Activated CD4-positive, alpha-beta T cell treated with anti-CD3 and anti-CD28 coated beads, Interleukin-2, amount 10 ng/mL, durations not matched to agents 7 days and 5 days (primary cell): ENCODE measurements around the gene THRA. TPM values are rescaled to one million over a fixed set of nuclear protein-coding genes. Genes with fewer than 3 reads are reported as not detected.
A peak's percentile ranks its signal among the peaks of the same experiment; 100 is the strongest.

Experiments
- CTCF ChIA-PET: fragments of 350-600 bp; sonication (Branson Sonifier 250); formaldehyde crosslinking; loops from one replicate; lab custom pipeline; 2021; ENCODE audit warnings: antibody characterized with exemption; lab: Charles Lee
- POLR2A ChIA-PET: fragments of 350-600 bp; sonication (Branson Sonifier 250); formaldehyde crosslinking; loops from one replicate; lab custom pipeline; 2021; ENCODE audit warnings: antibody characterized with exemption; lab: Charles Lee
- DNase-seq: peaks from one replicate; pipeline ENCODE4 v3.0.0-alpha.2; 2020
- H3K27ac Mint-ChIP-seq: one replicate; pipeline ENCODE4 v1.8.0; 2021; ENCODE audit warnings: mild to moderate bottlenecking, moderate library complexity, mixed read lengths
- H3K27me3 Mint-ChIP-seq: one replicate; pipeline ENCODE4 v1.8.0; 2021; ENCODE audit warnings: mixed read lengths
- H3K36me3 Mint-ChIP-seq: one replicate; pipeline ENCODE4 v1.8.0; 2021; ENCODE audit warnings: low read depth, mixed read lengths
- H3K4me1 Mint-ChIP-seq: one replicate; pipeline ENCODE4 v1.8.0; 2021; ENCODE audit warnings: mixed read lengths
- H3K4me3 Mint-ChIP-seq: one replicate; pipeline ENCODE4 v1.8.0; 2021; ENCODE audit warnings: mild to moderate bottlenecking, moderate library complexity, mixed read lengths
- H3K9me3 Mint-ChIP-seq: one replicate; pipeline ENCODE4 v1.8.0; 2021; ENCODE audit warnings: mixed read lengths
- total RNA-seq, 2 experiments: library from RNA; stranded (reverse); gene quantifications; one replicate each; pipeline ENCODE4 v1.2.3, GENCODE V29; 2021

Gene THRA, protein sequence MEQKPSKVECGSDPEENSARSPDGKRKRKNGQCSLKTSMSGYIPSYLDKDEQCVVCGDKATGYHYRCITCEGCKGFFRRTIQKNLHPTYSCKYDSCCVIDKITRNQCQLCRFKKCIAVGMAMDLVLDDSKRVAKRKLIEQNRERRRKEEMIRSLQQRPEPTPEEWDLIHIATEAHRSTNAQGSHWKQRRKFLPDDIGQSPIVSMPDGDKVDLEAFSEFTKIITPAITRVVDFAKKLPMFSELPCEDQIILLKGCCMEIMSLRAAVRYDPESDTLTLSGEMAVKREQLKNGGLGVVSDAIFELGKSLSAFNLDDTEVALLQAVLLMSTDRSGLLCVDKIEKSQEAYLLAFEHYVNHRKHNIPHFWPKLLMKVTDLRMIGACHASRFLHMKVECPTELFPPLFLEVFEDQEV
- total RNA-seq, result 1 to 10 TPM; 8.6 to 9.1 TPM

DNA sequence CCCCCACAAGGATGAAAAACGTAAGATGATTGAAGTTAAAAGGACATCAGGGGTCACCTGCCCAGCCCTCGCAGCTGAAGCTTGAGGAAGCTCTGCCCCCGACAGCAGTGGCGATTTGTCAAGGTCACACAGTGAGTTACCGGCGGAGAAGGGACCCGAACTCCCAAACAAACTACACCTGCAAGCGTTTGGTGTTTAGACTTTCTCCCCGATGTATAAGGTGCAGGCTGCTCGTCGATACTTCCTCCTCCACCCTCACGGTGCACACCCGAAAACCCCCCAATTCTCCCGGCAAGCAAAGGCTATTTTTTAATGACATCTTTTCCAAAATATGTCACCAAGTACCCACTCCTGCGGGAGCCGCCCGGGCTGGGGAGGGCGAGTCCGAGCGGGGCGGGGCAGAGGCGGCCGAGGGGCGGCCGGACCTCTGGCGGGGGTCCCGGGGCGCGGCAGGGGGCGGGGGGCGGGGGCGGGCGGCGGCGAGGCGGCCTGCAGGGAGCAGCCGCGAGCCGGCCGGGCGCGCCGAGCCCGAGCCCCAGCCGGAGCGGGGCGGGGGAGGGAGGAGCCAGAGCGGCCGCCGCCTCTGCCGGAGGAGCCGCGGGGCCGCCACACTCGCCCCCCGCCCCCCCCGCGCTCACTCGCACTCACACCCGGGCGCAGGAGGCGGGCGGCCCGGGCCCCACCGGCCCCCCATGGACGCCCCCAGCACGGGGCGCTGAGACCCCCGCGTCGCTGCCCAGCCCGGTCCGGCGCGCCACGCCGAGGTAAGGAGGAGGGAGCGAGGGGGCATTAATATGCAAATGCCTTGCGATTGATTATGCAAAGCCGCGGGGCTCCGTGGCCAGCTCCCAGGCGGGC lies at the start of gene THRA:
TSS of gene THRA (plus strand) at position 637 of the 858 bp plus-strand sequence. CDS start 11,524 bp downstream, outside the sequence.
- Mint-ChIP-seq H3K9me3 (no peaks in the 10 kb centered on the region), H3K36me3 (peaks cover 4% of the 10 kb centered on the region), H3K4me3 (peak within 1 kb of the TSS; percentile 81), H3K27ac (peak within 1 kb of the TSS; percentile 41), H3K4me1 (peaks cover 41% of the 10 kb centered on the region), H3K27me3 (peaks cover 40% of the 10 kb centered on the region)
- DNase-seq, result peak; percentile 65
- ChIA-PET CTCF (interaction anchor here (0.6 to 6.2 kb wide), 12 partner anchors 9 to 237 kb away, joined by 3 to 74 read pairs (median 4); partner anchors contain the start of gene CASC3), POLR2A (interaction anchor here (0.6 kb wide), 1 partner anchor 33 kb away, joined by 4 read pairs; no protein-coding TSS in a partner anchor)

DNA sequence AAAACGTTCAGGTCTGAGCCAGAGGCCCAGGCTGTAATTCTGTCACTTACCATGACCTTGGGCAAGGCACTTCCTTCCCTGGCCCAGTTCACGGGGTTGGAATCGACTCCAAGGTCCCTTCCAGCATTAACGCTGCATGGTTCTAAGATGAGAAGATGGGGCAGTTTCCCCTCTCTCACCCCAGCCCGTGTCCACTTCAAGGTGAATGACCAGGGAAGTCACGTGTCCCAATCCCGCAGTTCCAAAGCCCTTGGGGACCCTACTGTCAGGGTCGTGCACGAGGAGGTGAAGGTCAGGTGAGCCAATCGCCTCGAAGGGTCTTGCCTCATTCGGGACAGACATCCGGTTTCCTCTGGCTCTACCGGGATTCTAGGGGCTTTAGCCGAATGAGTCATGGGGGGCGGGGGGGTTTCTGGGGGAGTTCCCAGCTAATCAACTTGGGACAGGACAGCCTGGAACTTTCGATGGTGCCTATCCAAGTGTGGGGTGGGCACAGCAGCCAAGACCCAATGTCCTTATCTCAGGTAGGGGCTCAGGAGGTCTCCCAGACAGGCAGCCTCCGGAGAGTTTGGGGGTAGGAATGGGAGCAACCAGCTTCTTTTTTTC lies 48.3 kb upstream of the THRA start:
- Mint-ChIP-seq H3K27ac (no peak overlapping the region), H3K9me3 (no peaks in the 10 kb centered on the region), H3K36me3 (peaks cover 2% of the 10 kb centered on the region), H3K4me1 (peaks cover 20% of the 10 kb centered on the region), H3K4me3 (no peak overlapping the region), H3K27me3 (peaks cover 4% of the 10 kb centered on the region)
- ChIA-PET POLR2A (no interaction called here), CTCF (interaction anchor here (0.6 to 1.8 kb wide), 6 partner anchors 13 to 125 kb away, joined by 3 to 6 read pairs (median 4); no protein-coding TSS in a partner anchor)
- no peak for DNase-seq

DNA sequence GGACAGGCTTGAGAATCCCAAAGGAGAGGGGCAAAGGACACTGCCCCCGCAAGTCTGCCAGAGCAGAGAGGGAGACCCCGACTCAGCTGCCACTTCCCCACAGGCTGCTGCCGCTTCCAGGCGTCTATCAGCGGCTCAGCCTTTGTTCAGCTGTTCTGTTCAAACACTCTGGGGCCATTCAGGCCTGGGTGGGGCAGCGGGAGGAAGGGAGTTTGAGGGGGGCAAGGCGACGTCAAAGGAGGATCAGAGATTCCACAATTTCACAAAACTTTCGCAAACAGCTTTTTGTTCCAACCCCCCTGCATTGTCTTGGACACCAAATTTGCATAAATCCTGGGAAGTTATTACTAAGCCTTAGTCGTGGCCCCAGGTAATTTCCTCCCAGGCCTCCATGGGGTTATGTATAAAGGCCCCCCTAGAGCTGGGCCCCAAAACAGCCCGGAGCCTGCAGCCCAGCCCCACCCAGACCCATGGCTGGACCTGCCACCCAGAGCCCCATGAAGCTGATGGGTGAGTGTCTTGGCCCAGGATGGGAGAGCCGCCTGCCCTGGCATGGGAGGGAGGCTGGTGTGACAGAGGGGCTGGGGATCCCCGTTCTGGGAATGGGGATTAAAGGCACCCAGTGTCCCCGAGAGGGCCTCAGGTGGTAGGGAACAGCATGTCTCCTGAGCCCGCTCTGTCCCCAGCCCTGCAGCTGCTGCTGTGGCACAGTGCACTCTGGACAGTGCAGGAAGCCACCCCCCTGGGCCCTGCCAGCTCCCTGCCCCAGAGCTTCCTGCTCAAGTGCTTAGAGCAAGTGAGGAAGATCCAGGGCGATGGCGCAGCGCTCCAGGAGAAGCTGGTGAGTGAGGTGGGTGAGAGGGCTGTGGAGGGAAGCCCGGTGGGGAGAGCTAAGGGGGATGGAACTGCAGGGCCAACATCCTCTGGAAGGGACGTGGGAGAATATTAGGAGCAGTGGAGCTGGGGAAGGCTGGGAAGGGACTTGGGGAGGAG lies 47.5 kb upstream of the THRA start, which contains the start of gene CSF3:
TSS of gene CSF3 (plus strand) at position 436 of the 993 bp plus-strand sequence. CDS start at position 471, 35 bp downstream.
- no peaks in the 10 kb centered on the region for H3K9me3 Mint-ChIP-seq
- DNase-seq, result no peak
- H3K4me3 Mint-ChIP-seq, result no peak within 1 kb of the TSS
- ChIA-PET CTCF (interaction anchor here (0.5 to 2.8 kb wide), 5 partner anchors 11 to 98 kb away, joined by 3 to 13 read pairs (median 4); no protein-coding TSS in a partner anchor), POLR2A (no interaction called here)
- H3K27ac Mint-ChIP-seq, result no peak within 1 kb of the TSS
- H3K27me3 Mint-ChIP-seq, result peaks cover 4% of the 10 kb centered on the region
- peaks cover 5% of the 10 kb centered on the region for H3K36me3 Mint-ChIP-seq
- peaks cover 15% of the 10 kb centered on the region for H3K4me1 Mint-ChIP-seq

GRCh38 chr17:40015998-40016985 lies 46.5 kb upstream of the THRA start:
- H3K36me3 Mint-ChIP-seq, result peaks cover 6% of the 10 kb centered on the region
- H3K9me3 Mint-ChIP-seq, result no peaks in the 10 kb centered on the region
- POLR2A ChIA-PET, result no interaction called here
- H3K27ac Mint-ChIP-seq, result no peak overlapping the region
- no peak overlapping the region for H3K4me3 Mint-ChIP-seq
- DNase-seq, result no peak
- peaks cover 4% of the 10 kb centered on the region for H3K27me3 Mint-ChIP-seq
- CTCF ChIA-PET, result interaction anchor here (2.8 kb wide), 1 partner anchor 10 kb away, joined by 13 read pairs; no protein-coding TSS in a partner anchor
- H3K4me1 Mint-ChIP-seq, result peaks cover 13% of the 10 kb centered on the region

- Mint-ChIP-seq H3K27me3 (no peaks in the 10 kb centered on the region), H3K4me1 (peaks cover 10% of the 10 kb centered on the region), H3K4me3 (no peak overlapping the region), H3K27ac (no peak overlapping the region), H3K36me3 (peaks cover 10% of the 10 kb centered on the region), H3K9me3 (no peaks in the 10 kb centered on the region)
- POLR2A ChIA-PET, result interaction anchor here (0.5 kb wide), 1 partner anchor 187 kb away, joined by 4 read pairs; no protein-coding TSS in a partner anchor
- no peak for DNase-seq
- CTCF ChIA-PET, result interaction anchor here (1.1 to 2.8 kb wide), 2 partner anchors 9 to 94 kb away, joined by 3 to 13 read pairs; no protein-coding TSS in a partner anchor
Observed at GRCh38 chr17:40017422-40018080, 45.2 kb upstream of the THRA start.

GRCh38 chr17:40018211-40019121 lies 44.3 kb upstream of the THRA start:
- POLR2A ChIA-PET, result interaction anchor here (0.5 kb wide), 1 partner anchor 186 kb away, joined by 4 read pairs; no protein-coding TSS in a partner anchor
- H3K4me3 Mint-ChIP-seq, result no peak overlapping the region
- no peaks in the 10 kb centered on the region for H3K9me3 Mint-ChIP-seq
- CTCF ChIA-PET, result interaction anchor here (0.9 to 1.1 kb wide), 2 partner anchors 9 to 93 kb away, joined by 3 to 5 read pairs; no protein-coding TSS in a partner anchor
- H3K27ac Mint-ChIP-seq, result no peak overlapping the region
- no peak for DNase-seq
- H3K27me3 Mint-ChIP-seq, result no peaks in the 10 kb centered on the region
- peaks cover 8% of the 10 kb centered on the region for H3K4me1 Mint-ChIP-seq
- peaks cover 10% of the 10 kb centered on the region for H3K36me3 Mint-ChIP-seq

DNA sequence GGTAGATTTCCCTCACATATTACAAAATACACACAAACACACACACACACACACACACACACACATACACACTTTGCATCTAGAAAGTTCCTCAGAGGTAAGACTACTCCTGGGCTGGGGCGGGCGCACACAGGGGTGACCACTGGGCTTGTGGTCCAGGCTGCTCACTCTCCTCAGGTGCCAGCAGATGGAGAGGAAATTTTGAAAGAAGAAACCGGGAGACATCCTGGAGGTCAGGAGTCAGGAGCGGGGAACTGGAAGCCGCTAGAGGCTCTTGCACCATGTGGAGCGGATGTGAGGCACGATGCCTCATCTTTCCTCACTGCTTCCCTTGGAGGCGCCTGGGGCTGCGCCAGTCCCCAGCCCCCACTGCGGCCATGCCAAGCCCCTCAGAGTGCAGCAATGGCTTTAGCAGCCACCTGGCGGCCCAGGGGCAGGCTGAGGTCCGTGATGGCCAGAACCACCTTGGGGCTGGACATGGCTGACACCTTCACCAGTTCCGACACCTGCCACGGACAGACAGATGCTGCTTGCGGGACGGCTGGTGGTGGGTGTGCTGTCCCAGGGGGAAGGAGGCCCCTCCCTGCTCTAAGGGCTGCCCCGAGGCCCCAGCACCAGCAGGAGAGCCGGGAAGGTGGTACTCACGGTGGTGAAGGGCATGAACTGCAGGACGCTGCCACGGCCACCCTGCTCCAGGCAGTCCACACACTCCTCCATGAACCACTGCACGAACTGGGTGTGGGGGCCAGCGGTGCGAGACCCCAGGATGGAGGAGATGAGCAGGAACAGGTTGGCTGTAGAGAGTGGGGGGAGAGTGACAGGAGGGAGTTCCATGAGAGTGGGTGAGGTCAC lies 43.4 kb upstream of the THRA start:
- Mint-ChIP-seq H3K27ac (no peak overlapping the region), H3K27me3 (no peaks in the 10 kb centered on the region), H3K4me1 (peaks cover 2% of the 10 kb centered on the region), H3K4me3 (no peak overlapping the region), H3K36me3 (peaks cover 10% of the 10 kb centered on the region), H3K9me3 (no peaks in the 10 kb centered on the region)
- CTCF ChIA-PET, result interaction anchor here (0.6 to 0.9 kb wide), 2 partner anchors 8 to 56 kb away, joined by 3 to 5 read pairs; no protein-coding TSS in a partner anchor
- no peak for DNase-seq
- POLR2A ChIA-PET, result no interaction called here

GRCh38 chr17:40020146-40020545 lies 42.6 kb upstream of the THRA start:
- Mint-ChIP-seq H3K4me1 (peaks cover 4% of the 10 kb centered on the region), H3K27ac (no peak overlapping the region)

More at GRCh38 chr17:40020146-40020545, 42.6 kb upstream of the THRA start:
- Mint-ChIP-seq H3K9me3 (no peaks in the 10 kb centered on the region), H3K27me3 (no peaks in the 10 kb centered on the region), H3K4me3 (no peak overlapping the region), H3K36me3 (peaks cover 14% of the 10 kb centered on the region)
- POLR2A ChIA-PET, result no interaction called here
- DNase-seq, result no peak
- CTCF ChIA-PET, result interaction anchor here (0.6 to 2.4 kb wide), 2 partner anchors 40 to 55 kb away, joined by 3 to 9 read pairs; partner anchors contain the start of gene PSMD3
